CD4-positive, alpha-beta T cell treated with Interleukin-15 for 1 hour (primary cell): ENCODE results near the gene PBRM1.

Source experiments
- DNase-seq: peaks from one replicate; pipeline ENCODE4 v3.0.0-alpha.2; 2020

The PBRM1 gene

DNA sequence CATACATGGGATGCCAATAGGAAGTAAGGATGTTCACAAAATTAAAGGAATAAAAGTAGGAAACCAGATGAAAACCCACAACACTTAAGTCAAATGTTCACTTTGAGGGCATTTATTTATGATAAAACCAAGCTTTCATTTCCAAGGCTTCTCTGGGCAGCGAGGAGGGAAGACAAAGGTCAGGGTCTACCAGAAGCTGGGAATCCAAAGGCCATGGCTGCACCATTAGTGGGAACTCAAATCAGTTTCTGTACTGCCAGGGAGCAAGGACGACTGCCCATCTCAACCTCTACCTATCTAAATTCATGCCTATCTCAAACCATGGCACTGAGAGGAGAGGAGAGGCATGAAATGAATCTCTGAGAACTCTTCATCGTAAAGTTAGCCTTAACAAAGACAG, 22.6 kb downstream of the PBRM1 start:
- DNase-seq, result no peak

DNA sequence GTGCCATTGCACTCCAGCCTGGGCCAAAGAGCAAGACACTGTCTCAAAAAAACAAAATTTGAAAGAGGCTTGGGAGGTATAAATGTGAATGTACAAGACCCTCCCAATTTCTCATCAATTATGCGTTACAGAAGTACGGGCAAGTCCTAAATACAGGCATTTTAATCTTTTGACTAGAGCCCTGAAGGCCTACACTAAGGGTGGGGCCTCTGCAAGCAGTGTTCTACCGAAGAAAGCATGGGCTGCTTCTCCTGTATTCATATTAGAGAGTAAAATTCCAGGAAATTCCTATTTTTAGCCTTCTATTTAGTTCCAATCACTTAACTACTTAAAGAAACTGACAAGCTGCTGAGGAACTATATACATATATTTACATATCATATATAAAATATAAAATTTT, 25.7 kb downstream of the PBRM1 start:
- DNase-seq, result no peak

DNA sequence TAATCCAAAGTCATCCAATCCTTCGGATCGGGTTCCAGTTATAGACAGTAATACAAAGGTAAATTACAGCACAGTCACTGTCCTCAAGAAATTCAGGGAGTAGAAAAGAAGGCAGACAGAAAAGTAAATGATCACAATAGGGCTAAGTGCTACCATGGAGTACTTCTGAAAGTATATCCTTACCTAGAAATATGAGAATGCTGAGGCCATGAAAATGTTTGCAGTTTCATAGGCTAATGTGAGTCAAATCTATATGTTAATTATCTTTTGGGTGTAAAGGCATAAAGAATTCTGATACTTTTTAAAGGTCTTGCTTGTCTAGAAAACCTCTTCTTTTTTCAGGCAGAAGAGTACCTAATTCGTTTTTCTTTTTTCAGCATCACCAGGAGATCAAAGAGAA, 29.8 kb downstream of the PBRM1 start:
- DNase-seq, result no peak

DNA sequence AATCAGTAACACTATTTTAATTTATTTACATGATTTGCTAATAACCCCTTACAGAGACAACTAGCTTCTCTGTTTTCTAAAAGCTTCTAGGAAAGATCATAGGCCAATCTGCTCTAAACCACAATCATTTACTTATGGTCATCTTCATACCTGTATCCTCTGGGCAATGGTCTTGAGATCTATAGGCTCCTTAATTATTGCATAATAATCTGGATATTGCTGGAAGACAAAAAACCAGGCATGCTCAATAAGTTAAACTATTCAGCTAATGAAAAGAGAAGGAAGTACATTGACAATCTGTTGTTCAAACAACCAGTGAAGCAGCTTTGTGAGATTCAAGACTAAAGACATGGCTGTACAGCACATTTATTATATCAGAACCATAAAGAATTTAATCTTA, 34.1 kb downstream of the PBRM1 start:
- no peak for DNase-seq

DNA sequence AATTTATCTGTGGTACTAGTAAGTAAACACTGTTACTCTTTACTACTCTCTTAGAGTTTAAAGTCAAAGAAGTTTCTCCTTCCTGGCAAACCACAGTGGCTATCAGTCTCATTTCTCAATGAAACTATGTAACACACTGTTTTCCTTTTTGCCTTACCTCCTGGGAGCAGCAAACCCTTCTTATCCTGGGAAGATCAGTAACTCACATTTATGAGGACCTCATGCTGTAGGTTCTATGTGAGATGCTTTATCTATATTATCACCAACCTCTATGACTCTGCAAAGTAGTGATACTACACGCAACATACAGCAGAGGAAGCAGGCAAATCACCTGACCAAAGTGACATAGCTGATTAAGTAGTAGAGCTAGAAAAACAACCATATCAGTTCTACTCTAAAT, 35.3 kb downstream of the PBRM1 start:
- no peak for DNase-seq

DNA sequence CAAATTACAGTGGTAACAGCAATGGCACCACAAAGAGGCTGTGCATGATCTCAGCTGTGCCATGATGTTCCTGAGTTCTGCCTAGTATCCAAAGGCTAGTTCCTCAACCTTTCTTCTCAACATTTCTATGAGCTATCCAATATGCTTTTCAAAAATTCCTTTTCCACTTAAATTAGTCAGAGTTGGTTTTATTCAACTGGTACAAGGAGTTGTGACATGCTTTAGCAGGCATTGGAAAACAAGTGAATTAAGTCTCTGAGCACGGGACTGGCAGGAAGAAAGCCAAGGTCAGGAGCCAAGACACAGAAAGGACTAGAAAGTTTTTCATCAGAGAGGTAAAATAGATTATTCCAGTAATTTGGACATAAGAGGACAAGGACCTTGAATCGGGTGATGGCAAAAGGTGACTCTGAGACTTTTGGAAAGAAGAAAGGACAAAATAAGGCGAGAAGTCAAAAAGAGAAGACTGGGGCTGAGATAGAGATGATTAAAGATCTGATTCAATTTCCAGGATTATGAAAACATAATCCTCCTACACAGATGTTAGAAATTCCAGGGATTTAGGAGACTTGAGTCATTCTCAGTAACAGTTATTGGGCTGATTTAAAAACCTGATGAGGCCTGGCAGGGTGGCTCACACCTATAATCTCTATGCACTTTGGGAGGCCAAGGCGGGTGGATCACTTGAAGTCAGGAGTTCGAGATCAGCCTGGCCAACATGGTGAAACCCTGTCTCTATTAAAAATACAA, 36.1 kb downstream of the PBRM1 start:
- DNase-seq, result no peak

DNA sequence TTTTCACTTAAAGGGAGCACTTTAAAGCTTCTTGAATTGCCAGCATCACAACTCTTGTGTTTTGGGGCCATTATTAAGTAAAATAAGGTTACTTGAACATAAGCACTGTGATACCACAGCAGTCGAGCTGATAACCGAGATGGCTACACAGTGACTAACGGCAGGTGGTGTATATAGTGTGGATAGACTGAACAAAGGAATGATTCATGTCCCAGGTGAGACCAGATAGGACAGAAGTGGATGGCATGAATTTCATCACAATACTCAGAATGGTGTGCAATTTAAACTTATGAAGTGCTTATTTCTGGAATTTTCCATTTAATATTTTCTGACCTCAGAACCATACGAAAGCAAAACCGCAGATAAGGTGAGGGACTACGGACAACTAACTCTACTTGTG, 40.2 kb downstream of the PBRM1 start:
- DNase-seq, result no peak

DNA sequence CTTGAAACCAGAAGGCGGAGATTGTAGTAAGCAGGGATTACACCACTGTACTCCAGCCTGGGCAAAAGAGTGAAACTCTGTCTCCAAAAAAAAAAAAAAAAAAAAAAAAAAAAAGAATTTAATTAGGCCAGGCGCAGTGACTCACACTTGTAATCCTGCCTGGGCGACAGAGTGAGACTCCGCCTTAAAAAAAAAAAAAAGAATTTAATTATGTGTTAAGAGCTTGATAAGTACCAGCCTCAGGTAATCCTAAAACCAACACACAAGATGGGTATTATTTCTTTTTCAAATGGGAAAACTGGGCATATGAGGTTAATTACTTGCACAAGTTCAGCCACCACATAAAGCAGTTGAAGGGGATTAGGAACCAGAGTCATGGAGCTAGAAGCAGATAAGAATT, 49.0 kb downstream of the PBRM1 start:
- no peak for DNase-seq

DNA sequence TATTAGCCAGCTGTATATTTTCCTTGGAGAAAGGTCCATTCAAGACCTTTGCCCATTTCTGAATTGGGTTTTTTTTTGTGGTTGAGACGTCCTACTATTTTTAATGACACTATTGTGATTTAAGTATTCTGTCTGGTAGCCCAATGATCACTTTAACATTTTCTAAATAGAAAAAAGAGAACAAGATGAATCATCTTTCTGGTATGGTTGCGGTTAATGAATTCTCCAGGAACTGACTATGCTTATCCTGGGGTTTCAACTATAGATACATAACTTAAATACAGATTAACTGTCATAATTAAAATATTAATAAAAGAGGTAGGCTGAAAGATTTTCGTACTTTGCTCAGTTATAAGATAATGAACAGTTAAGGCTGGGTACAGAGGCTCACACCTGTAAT, 51.9 kb downstream of the PBRM1 start:
- no peak for DNase-seq

DNA sequence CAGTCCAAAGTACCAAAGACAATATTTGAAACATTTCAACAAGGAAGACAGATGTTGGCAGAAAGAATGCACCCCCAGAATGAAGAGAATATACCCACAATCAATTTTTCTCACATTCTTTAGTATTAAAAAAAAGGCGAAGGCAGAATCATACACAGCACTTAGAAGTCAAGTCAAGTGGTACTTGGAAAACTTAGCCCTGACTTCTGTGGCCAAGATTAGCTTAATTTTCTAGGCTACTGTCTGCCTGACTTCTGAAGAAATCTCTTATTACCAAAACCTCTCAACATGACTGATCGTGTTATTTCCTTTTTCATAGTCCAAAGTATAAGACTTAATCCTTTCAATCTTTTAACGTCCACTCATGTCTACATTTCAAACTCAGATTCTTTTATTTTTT, 60.7 kb downstream of the PBRM1 start:
- no peak for DNase-seq

DNA sequence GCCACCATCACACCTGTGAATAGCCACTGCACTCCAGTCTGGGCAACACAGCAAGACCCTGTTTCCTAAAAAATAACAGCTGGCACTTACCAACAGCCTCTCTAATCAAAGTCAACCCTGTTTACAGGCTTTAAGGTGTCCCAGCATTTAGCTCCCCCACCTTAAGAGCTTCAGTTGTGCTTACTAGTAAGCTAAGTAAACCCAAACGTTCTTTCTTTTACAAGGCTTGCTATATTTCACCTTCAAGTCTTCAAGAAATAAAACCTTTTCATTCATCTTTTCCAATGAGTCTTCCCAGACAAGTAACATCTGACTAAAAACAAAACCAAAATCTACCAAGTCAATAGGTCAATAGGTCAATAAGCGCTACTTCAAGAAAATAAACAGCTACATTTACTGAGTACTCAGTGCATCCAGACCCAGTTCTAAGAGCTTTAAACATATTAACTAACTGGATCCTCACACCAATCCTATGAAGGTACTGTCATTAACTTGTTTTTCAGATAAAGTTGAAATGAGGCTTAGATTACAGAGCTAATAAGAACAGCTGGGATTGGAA, 62.4 kb downstream of the PBRM1 start:
- no peak for DNase-seq

DNA sequence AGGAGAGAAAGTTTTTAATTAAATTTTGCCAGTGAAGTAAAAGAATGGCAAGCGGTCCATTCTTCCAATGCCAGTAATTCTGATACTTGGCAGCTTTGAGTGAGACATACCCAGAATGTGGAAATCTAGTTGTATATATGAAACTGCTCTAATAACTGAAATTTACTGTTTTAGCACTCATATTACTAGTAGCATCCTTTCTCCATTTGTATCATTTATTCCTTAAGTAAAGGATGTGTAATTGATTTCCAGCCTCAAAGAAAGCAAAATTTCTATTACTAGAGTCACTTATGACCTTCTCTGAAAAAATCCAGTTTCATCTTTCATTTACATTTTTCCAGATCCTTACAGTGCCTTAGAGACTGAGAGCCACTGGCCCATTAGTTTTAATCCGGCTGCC, 65.1 kb downstream of the PBRM1 start:
- DNase-seq, result no peak

DNA sequence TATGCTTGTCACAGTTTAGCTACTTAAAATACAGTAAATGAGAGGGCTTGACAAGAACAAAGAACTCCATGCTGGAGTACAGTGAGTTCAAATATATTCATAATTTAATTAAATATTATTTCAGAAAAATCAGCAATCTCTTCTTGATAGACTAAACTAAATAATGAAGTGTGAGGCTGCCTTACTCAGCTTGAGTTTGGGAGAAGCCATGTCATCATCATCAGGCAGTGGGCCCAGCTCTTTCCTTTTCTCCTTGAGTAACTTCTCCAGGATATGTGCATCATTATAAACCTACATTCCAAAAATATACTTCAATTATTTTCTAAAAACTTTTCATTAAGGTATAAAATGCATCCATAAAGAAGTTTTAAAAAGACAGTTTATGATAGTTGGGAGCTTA, 70.5 kb downstream of the PBRM1 start:
- DNase-seq, result no peak

DNA sequence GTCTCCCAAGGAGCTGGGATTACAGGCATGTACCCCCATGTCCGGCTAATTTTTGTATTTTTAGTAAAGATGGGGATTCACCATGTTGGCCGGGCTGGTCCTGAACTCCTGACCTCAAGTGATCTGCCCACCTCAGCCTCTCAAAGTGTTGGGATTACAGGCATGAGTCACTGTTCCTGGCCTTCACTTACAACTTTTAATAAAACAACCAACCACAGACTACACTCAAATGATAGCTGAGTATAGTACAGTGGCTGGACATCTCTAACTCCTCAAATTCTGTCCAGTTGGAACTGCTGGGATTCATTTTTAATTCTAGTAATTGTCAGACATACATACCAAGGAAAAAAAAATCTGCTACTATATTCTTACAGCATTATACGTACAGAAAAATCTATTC, 71.0 kb downstream of the PBRM1 start:
- DNase-seq, result no peak

DNA sequence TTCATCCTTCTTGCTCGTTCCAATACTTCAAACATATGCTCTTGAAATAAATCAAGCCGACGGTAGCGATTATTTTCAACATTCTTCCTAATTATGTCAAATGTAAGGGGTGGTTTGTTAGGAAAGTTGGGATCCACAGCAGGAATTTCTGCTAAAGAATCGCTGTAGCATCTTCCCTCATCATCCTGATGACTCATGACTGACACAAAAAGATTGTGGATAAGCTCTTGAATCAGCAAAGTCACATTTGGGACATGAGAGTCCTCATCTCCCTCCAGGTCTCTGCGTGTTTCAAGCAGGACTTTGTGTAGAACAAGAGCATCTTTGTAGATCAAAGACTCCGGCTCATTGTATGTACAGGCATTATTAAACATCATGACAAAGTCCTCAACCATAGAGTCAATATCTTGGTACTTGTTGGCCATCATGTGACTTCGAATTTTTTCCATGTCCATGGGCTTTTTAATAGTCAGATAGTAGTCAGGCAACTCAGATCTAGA, 76.3 kb downstream of the PBRM1 start:
- DNase-seq, result no peak

DNA sequence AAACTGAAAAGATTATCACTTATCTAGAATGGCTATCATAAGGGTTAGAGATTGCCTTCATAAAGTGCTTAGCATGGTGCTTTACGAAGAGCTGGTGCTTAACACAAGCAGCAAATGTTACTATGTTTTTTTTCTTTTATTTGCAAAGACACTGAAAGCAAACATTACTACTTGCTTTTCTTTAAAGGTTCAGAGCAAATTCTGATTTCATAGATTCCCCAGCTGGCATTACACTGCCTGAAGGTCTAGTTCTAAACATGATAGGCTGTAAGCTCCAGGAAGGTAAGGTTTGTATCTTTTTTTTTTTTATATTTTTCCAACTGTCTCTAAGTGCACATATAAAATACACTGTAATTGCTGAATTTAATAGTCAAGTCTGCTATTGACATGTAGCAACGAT, 77.4 kb downstream of the PBRM1 start:
- DNase-seq, result no peak

DNA sequence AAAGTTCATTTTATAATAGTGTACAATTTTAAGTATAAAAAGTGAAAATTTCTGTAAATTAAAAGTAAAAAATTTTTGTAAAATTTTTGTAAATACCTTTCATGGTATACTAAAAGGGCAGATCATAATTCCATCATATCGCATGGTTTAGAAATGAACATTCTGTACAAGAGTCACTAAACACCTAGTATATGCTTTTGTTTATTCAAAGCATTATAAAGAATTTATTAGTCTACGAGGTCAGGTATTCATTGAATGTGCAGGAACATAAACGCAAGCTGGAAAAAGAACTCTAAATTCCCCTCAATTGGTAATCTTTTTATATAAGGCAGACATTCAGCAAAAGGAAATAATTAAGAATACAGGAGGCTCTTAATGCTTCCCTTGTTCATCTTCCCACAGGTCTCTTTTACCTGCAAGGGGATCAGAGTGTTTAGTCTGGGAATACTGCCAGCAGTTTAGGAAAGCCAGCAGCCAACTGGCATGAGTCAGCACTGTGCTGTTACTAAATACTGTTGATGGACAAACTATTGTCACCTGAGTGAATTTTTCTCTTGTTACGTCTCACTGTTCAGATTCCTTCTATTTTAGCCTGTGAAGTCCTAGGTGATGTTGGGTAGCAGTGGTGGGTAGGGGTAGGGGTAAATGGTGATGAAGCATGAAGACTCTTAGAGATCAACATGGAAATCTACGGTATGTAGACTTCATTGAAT, 79.2 kb downstream of the PBRM1 start:
- no peak for DNase-seq

DNA sequence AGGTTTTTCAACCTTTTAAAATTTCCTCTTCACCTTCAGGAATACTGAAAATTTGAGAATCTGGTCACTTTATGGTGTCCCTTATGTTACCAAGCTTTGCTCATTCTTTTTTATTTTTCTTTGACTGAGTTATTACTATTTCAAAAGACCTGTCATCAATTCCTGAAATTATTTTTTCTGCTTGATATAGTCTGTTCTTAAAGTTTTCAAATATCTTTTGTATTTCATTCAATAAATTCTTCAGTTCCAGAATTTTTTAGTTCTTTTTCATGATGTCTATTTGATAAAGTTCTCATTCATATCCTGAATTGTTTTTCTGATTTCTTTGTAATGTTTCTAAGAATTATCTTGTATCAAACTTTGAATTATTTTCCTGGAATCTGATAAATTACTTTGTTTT, 85.5 kb downstream of the PBRM1 start:
- DNase-seq, result no peak

DNA sequence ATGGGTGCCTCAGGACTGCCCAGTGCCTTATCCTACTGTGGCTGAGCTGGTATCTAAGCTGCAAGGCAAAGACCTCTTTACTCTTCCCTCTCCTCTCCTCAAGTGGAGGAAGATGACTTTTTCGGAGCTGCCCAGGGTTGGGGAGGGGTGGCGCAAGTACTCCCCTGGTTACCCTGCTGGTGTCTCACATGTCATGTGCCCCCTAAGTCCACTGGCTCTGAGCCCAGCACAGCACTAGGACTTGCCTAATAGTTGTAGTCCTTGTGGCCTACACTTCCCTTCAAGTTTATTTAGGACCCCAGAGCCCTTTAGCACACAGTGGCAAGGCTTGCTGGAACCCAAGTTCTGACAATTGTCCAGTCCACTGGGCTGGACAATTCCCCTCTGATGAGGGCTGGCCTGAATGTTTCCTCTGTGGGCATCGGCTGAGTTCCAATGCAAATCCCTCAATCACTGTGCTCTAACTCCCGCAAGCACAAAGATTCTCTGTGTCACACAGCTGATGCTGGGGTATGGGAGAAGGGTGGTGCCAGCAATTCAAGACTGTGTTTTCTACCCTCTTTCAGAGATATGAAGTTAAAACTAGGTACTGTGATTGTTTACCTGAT, 89.0 kb downstream of the PBRM1 start:
- DNase-seq, result no peak

DNA sequence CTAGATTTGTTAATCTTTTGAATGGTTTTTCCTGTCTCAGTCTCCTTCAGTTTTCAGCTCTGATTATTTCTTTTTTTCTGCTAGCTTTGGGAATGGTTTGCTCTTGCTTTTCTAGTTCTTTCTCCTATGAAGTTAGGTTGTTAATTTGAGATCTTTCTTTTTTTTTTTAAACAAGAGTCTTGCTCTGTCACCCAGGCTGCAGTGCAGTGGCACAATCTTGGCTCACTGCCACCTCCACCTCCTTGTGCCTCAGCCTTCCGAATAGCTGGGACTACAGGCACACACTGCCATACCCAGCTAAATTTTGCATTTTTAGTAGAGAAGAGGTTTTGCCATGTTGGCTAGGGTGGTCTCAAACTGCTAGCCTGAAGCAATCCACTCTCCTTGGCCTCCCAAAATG, 92.6 kb downstream of the PBRM1 start:
- DNase-seq, result no peak

DNA sequence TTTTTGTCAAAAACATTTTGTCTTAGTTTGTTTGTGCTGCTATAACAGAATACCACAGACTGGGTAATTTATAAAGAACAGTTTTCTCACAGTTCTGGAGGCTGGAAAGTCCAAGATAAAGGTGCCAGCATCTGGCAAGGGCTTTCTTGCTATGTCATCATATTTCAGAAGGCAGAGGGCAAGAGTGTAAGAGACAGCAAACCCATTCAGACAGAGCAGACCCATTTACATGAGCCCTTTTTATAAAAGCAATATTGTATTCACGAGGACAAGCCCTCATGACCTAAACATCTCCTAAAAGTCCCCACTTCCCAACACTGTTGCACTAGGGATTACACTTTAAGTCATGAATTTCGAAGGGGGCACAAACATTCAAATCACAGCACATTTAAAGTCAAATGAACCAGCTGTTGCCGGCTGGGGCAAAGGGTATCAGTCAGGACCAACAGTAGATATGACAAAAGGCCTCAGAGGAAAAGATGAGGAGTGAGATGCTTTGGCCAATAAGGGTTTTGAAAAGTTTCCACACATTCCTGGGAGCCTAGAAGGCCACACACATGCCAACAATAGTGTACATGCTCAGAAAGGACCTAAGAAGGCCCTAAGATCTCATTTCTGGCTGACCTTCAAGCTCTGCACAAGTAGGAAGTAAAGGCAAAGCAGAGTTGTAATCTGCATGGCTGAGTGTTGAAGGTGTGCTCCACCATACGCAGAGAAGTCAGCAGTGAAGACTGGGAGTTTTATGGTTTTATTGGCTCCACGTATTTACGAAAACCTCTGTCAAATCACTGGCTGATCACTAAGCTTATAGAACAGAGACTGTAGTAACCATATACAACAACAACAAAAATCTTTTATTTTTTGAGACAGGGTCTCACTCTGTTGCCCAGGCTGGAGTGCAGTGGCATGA, 111.4 kb downstream of the PBRM1 start:
- DNase-seq, result no peak

DNA sequence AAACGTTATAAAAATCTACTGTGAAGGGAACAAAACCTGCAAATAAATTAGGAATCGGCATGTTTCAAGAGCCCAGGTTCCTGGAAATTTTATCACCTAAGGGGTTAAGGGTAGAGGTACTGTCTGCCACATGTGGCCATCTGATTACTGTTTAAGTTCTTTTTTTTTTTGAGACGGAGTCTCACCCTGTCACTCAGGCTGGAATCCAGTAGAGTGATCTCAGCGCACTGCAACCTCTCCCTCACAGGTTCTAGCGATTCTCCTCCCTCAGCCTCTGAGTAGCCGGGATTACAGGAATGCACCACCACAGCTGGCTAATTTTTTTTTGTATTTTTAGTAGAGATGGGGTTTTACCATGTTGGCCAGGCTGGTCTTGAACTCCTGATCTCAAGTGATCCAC, 113.5 kb downstream of the PBRM1 start:
- DNase-seq, result no peak

DNA sequence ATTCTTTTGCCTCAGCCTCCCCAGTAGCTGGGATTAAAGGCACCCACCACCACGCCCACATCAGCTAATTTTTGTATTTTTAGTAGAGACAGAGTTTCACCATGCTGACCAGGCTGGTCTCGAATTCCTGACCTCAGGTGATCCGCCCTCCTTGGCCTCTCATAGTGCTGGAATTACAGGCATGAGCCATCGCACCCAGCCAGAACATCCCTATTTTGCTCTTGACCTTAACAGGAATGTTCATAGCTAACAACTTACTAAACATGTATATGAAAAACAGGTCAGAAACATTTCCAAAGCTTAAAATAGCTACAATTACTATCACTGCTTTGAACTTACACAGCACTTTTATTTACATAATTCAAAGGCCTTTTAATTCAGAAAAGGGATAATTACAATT, 115.6 kb downstream of the PBRM1 start:
- no peak for DNase-seq
